Astrocyte (in vitro differentiated cells and primary cell): ENCODE measurements around the gene JAM3.

Experiments
- EZH2 ChIP-seq: IDR thresholded peaks from 2 replicates; pipeline ENCODE4 v1.6.1; 2012; ENCODE audit warnings: mild to moderate bottlenecking, low read length, inconsistent platforms; ENCODE audit not compliant: insufficient read depth
- TF ChIP-seq, protein P1 (sequence below): IDR thresholded peaks from 2 replicates; pipeline ENCODE4 v1.5.1; 2011; ENCODE audit warnings: low read depth, mild to moderate bottlenecking, inconsistent platforms, low read length, moderate library complexity; ENCODE audit not compliant: insufficient read depth

DNA sequence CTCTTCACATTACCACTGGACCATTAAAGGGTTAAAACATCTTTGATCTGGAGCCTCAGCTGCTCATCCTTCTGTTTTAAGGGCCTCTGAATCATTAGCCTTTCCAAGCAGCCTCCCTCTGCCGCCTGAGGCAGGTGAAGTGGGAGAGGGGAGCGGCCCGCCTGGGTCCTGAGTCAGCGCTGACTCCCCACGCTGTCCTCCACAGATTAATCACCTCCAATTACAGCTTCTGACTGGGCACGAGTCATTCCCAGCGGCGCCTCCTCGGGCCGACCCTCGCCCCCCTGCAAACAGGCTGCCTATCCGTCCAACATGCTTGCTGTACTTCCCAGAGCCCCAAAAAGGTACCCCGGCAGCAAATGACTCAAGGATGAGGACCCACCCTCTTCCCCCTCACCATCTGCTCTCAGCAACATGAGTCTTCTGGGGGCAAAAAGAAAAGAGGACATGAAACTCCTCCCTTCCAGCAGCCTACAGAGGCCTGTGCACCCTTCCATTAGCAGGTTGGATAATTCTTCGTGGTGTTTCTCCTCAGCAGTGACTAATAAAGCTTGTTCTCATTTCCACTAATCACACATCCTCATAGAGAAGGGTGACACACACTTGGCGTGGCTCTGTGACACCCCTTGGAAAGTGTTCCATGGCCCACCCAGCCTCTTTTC is 44.3 kb upstream of the JAM3 start:
- TF ChIP-seq, protein P1, sequence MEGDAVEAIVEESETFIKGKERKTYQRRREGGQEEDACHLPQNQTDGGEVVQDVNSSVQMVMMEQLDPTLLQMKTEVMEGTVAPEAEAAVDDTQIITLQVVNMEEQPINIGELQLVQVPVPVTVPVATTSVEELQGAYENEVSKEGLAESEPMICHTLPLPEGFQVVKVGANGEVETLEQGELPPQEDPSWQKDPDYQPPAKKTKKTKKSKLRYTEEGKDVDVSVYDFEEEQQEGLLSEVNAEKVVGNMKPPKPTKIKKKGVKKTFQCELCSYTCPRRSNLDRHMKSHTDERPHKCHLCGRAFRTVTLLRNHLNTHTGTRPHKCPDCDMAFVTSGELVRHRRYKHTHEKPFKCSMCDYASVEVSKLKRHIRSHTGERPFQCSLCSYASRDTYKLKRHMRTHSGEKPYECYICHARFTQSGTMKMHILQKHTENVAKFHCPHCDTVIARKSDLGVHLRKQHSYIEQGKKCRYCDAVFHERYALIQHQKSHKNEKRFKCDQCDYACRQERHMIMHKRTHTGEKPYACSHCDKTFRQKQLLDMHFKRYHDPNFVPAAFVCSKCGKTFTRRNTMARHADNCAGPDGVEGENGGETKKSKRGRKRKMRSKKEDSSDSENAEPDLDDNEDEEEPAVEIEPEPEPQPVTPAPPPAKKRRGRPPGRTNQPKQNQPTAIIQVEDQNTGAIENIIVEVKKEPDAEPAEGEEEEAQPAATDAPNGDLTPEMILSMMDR: no peak
- no peak for TF ChIP-seq EZH2
